GM21447 (cell line): Measurements from ENCODE around the gene GEMIN8.

Source experiments
- ATAC-seq: cut with Tn5 transposase; IDR thresholded peaks from one replicate; pipeline ENCODE4 v1.9.1; 2021; ENCODE audit not compliant: unreplicated experiment

GEMIN8 gene

DNA sequence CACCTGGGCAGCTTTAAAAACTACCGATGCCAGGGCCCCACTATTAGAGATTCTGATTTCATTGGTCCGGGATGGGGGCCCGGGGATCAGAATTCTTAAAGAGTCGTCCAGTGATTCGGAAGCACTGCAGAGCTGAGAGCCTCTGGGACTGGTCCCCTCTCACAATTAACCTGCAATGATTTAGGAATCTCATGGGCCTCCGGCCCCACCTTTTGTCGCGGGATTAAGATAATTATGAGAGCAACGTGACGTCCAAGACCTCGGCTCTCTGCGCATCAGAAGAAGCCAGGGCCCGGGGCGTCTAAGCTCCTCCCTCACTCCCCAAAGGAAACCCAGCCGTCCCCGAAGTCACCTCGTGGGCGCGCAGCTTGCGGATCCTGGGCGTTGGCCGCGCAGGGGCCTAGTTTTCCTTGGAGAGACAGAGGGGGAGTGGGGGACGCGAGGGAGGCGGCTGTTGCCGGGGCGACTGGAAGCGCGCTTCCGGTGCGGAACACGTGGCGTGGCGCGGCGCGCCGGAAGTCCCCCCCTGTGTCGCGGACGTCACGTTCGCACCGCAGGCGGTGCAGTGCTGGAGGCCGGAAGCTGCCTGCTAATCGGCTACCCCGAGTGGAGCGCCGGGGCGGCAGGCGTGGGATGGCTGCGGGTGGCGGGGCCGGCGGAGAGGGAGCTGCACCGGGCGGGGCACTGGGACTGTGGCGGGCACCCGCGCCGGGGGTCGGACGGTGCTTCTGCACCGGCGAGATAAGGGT lies at the start of gene GEMIN8:
Gene GEMIN8 (minus strand): TSS at position 468 of the 749 bp plus-strand sequence. CDS start 8,414 bp downstream, outside the sequence.
- peak; percentile 72 for ATAC-seq

DNA sequence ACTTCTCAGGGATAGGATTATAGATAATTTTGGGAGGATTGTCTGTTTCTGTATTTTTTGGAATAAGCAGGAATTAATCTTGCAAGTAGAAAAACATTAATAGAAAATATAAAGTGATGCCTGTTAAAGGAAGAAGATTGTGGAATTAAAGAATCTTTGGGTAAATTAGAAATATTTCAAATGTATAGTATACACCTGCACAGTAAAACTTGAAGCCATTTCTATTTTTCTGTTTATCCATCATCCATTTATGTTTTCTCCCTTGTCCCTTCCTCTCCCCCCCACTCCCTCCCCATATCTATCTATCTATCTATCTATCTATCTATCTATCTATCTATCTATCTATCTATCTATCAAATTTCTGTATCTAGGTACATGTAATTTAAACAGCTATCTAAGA lies 46.9 kb upstream of the GEMIN8 start:
- no peak for ATAC-seq

DNA sequence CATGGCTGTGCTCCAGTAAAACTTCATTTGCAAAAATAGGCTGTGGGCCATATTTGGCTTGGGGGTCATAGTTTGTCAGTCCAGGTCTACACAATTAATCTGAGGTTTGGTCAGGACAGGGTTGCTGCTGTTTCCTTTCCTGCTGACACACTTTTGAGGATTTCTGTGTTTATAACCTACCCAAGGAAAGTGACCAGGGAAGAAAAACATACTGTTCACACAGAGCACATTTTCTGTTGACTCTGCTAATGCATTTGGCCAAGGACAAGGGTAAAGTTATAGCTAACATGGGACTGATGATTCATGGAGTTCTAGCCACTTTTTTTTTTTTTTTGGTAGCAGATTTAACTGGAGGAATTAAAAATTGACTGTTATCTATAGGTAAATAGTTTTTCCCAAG lies 43.9 kb upstream of the GEMIN8 start:
- no peak for ATAC-seq

GRCh38 chrX:14073071-14073470 lies 43.4 kb upstream of the GEMIN8 start:
- no peak for ATAC-seq

DNA sequence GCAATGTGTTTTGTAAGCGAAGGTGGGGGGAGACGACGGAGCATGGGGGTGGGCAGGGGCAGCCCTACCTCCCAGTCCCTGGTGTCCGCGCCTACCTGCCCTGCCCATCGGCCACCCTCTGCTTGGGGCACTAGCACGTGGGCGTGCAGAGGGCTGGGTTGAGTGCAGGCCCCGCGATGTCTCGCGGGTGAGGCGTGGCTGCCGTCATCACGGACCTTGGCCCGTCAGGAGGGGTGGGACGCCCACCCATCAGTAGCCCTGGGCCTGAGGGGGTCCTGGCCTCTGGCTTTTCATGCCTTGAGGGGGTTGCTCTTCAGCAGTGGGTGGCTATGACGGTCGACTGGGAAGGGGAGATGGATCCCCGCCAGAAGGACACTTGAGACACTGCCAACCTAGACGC lies 36.1 kb upstream of the GEMIN8 start:
- no peak for ATAC-seq

GRCh38 chrX:14064626-14065432 lies 35.1 kb upstream of the GEMIN8 start:
- no peak for ATAC-seq

DNA sequence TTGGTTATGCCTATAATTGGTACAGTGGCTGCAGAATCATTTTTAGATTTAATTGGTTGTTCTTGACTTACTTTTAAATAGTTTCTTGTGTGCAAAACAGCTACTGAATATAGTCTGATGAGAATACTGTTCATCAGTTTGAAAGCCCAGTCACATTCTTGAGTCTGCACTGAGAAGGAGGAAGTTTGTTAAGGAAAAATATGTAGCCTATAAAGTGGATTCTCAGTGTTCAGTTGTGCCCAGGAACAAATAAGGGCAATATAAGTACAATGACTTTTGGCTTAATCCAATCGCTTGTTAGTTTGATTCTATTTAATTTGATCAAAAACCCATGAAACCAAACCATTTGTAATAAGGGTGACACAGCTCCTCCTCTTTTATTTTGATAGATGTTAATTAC lies 32.8 kb upstream of the GEMIN8 start:
- no peak for ATAC-seq

DNA sequence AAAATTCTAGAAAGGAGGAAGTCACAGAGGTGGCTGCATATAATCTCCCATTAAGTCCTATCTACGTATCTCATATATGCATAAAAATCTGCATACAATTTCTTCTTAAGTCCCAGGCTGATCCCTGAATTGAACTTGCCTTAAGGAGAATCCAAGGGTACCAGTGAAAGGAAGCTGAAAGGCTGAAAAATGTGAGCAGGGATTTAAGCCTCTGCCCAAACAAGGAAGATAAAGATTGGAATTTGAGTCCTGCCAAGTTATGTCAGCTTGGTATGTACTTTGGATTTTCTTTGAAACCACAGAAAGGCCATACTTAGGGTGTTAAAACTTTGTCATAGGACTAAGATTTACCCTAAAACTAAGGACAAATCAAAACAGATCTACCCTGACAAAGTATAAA lies 26.5 kb upstream of the GEMIN8 start:
- no peak for ATAC-seq

GRCh38 chrX:14051416-14051815 lies 21.7 kb upstream of the GEMIN8 start:
- no peak for ATAC-seq

GRCh38 chrX:14050709-14051108 lies 21.0 kb upstream of the GEMIN8 start:
- no peak for ATAC-seq

GRCh38 chrX:14043209-14043608 lies 13.5 kb upstream of the GEMIN8 start:
- ATAC-seq: no peak

DNA sequence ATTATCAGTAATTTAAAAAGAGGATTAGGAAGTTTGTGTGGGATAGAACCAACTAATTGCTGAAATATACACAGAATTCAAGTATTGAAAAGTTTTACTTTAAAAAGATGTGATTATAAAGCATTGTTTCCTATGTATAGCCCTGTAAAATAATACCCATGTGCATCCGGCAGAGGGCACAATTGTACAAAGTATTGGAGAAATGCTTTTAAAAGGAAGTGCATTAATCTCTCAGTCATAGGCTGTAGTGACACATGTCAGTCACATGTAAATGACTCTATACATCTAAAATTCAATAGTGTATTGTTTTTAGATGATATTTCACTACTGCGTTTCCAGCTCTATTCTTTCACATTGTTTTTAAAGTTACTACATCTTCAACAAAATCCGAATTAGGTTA lies 9.7 kb upstream of the GEMIN8 start:
- peak; percentile 67 for ATAC-seq

GRCh38 chrX:14038375-14039085 lies 8.8 kb upstream of the GEMIN8 start:
- ATAC-seq: no peak

GRCh38 chrX:14032406-14032805 lies 2.7 kb upstream of the GEMIN8 start:
- ATAC-seq: no peak

GRCh38 chrX:14030174-14030530 lies 460 bp upstream of the GEMIN8 start:
- ATAC-seq: no peak

GRCh38 chrX:14029039-14029424 lies 660 bp downstream of the GEMIN8 start:
- ATAC-seq: no peak

DNA sequence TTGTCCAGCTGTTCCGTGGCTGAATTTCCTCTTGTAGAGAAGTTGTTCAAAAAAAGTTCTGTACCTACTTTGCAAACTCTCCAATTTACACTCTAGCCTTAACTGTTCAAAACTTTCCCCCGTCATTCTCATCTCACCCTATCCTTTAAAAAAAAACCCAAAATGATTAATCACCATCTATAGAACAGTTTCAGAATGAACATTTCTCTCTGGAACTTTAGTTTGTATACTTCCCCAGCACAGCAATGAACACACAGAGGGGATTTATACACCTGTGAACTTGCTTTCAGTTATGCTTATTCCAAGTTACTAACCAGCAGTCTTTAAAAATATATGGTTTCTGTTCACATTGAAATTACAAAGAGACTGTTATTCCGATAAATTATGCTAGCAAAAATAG lies 1.2 kb downstream of the GEMIN8 start:
- ATAC-seq: no peak

- ATAC-seq: peak; percentile 43
Observed at GRCh38 chrX:14027511-14028019, 2.1 kb downstream of the GEMIN8 start.

GRCh38 chrX:14027036-14027435 lies 2.7 kb downstream of the GEMIN8 start:
- no peak for ATAC-seq

- no peak for ATAC-seq
Observed at GRCh38 chrX:14026121-14026520, 3.6 kb downstream of the GEMIN8 start.

DNA sequence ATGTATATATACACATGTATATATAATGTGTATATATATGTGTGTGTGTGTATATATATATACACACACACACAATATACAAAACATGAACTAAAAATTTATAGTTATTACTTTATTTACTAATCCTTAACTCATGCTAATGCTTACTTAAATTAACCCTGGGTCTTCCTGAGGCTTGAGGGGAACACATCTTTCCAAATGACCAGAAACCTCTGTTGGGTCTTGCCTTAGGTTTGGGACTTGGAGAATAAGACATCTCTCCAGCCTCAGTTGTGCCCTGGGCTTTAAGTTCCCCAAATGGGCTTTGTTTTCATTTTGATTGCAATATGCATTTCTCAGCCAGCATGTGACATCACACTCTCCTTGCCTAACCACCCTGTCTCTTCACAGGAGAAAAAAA lies 7.7 kb downstream of the GEMIN8 start:
- no peak for ATAC-seq

- ATAC-seq: no peak
Observed at GRCh38 chrX:14017399-14017798, 12.3 kb downstream of the GEMIN8 start.
